Measurements from ENCODE around the gene LTBP2.

Gene LTBP2

DNA sequence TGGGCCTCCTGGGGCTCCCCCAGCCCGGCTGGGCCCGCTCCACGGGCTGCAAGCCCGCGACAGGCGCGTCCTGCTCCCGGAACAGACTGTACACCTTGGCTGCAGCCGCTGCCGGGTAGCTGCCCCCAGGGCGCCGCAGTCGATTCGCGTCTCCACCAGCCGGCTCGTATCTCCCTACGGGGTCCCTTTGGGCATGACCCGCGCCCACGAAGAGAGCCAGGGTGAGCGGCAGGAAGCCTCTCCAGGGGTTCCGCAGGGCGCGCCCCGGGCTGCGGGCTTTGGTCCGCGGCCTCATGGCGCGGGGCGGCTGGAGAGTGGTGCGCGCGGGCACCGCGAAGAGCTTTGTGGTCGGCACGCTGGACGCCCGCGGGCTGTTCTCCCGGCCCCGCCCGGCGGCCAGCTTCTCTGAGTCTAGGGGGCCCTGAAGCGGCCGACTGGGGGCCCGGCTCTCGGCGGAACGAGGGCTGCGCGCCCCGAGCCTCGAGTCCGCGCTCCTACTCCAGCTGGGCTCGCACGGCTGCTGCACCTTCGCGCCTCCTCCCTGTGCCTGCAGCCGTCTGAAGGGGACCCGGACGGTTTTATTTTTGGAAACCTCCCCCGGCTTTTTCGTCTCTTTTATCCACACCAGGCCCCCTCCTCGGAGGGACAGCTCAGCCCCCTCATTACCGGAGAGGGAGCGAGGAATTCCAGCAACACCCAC, at the start of gene LTBP2:
TSS of gene LTBP2 (minus strand) at position 588 of the 700 bp plus-strand sequence. CDS start at position 295, 293 bp downstream.
- DNase-seq (ENCODE audit: low read depth): peak; percentile 37

DNA sequence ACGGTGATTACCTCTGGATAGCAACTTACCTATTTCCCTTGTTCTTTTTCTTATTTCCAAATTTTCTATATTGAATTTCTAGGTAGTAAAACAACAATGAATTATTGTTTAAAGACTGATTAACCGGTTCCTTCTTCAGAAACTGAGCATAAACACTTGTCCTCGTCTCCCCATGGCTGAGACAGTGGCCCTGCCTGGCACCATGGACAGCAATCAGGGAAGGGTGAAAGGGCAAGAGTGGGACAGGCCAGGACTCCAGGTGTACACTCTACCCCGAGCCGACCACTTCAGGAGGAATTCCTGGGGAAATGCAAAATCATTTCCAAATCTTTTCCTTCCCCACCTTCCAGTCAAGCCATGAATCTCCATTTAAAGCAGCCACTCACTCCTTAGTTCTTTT, 48.8 kb upstream of the LTBP2 start:
- DNase-seq (ENCODE audit: low read depth): no peak

GRCh38 chr14:74660167-74660566, 48.1 kb upstream of the LTBP2 start:
- no peak for DNase-seq (ENCODE audit: low read depth)

DNA sequence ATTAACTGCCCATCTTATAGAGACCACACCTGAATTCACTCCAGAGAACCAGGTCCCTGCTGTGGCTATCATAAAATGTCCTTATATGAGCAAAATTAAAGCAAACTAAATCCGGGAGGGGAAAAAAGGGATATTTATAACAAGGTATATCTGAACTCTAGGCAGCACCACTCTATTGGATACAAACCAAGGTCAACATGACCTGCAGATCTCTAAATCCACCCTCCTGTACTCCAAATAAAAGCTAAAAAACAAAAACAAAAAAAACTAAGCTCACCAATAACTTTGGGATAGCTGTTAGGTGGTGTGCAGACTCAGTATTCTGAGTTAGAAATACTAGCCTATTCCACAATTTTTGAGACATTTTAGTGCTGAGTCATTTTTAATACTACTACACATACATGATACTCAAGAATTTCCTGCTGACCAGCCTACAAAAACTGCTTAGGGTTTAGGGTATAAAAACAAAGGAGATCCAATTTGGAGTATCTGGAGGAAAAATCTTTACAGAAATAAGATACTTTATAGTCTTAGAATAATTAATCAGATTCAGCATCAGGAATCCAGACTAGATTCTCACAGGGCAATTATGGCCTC, 46.6 kb upstream of the LTBP2 start:
- peak; percentile 56 for DNase-seq (ENCODE audit: low read depth)

GRCh38 chr14:74656964-74657363, 44.9 kb upstream of the LTBP2 start:
- no peak for DNase-seq (ENCODE audit: low read depth)

- DNase-seq (ENCODE audit: low read depth): peak; percentile 83
Observed at GRCh38 chr14:74655599-74656395, 43.8 kb upstream of the LTBP2 start.

GRCh38 chr14:74654931-74655330, 42.9 kb upstream of the LTBP2 start:
- no peak for DNase-seq (ENCODE audit: low read depth)

DNA sequence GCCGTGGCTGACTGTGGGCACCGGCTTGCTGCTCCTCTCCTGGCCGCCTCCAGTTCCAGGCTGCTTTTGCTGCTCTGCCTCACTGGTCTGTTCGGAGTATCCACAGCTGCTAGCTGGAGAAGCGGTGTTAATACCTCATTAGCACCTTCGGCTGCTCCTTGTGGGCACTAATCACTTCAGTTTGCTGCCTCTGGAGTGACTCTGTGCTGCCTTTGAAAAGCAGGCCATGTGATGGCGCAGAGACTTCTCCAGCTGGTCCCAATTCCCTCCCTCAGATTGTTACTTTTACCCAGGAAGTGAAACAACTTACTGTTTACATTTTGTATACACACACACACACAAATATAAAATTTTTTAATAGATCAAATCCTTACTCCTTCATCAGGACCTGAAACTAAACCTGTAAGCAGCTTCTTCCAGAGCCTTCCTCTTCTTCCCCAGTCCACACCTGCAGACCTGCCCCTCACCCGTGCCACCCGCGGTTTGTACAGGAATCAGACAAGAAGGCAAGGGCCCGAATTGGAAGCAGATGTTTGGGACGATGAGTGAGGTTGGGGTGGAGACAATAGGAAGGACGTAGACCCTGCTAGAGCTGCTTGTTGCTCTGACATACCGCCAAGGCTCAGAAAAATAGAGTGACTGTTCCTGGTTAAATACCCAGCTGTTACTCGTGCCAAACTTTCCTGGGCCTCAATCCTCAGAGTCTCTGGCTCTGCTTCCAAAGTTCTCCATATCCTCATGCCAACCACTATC, 41.5 kb upstream of the LTBP2 start:
- peak; percentile 65 for DNase-seq (ENCODE audit: low read depth)

DNA sequence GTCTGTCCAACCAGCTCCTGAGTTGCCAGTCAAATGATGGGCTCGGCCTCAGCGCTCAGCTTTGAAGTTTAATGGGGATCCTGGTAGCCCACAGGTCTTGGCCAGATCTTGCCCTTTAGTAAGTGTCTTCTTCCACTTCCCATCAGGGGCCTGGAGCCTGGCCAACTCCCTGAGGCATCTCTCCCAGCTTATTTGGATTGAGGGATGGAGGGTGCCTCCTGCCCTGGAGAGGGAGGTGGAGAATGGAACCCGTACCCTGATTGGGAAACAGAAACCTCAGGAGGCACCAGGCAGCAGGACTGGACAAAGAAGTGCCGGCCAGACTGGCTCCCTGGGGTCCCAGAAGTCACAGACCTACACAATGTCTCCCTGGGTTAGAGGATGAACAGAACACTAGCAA, 40.5 kb upstream of the LTBP2 start:
- DNase-seq (ENCODE audit: low read depth): no peak

- DNase-seq (ENCODE audit: low read depth): no peak
Observed at GRCh38 chr14:74650927-74651686, 39.1 kb upstream of the LTBP2 start.

DNA sequence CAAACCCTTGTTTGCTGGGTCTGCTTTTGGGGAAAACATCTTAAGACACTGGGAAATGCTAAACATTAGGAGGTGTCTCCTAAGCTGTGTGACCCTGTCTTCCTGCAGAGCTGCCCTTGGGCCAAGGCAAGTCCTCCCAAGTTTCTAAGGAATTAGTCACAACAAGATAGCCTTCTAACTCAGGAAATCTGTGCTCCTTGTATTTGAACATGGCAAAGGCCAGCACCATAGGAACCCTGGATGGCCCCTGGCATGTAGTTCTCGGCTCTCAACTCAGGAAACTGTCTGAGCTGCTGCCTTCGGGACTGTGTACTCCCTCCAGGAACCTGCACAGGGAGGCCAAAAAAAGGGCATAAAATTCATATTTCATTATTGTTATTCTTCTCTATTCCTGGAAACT, 37.6 kb upstream of the LTBP2 start:
- DNase-seq (ENCODE audit: low read depth): no peak

DNA sequence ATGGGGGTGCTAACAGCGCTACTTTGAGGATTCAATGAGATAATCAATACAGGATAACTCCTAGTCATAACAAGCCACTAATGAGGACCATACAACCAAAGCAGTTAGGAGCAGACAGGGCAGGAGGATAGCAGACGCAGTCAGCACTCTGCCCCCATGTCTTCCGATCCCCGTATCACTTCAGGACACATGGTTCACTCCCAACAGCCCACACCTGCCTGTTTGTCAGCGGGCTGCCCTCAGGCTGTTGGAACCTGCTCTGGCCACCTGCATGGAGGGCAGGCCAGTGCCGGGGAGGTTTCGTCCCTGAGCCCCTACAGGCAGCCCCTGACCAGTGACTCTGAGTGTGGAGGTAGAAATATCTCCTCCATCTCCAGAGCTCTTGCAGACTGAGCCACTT, 37.1 kb upstream of the LTBP2 start:
- no peak for DNase-seq (ENCODE audit: low read depth)

- DNase-seq (ENCODE audit: low read depth): no peak
Observed at GRCh38 chr14:74648601-74649000, 36.6 kb upstream of the LTBP2 start.

DNA sequence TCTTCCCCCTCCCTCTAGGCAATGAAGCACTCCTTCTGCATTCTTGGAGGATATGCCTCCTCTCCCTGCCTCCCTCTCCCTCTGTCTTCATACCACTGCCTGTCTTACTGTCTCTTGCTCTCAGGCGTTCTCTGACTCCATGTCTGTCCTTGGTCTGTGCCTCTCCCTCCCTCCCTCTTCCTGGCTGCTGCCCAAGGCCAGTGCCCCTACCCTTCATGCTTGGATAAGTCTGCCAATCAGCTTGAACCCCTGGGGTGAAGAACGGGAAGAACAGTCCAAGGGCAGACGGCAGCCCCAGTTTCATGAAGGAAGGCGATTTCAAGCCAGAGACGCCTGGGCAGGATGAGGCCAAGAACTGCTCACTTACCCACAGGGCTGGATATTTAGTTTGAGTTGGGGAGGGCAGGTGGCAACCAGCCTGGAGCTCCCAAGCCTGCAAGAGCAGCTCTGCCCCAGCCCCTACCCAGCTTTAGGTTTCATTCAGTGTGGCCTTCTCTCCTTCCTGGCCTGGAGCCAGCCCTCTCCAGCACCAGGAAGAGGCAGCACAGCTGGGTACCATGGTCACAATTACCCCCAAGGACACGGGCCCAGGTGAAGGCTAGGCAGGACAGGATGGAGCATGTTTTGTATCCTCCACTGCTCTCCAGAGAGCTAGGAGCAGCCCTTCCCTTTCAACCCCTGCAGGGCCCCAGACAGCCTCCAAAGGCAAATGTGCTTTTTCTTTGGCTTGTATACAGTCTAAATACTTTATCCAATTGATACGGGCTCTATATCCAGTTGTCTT, 35.8 kb upstream of the LTBP2 start:
- DNase-seq (ENCODE audit: low read depth): no peak

- DNase-seq (ENCODE audit: low read depth): no peak
Observed at GRCh38 chr14:74647061-74647677, 35.1 kb upstream of the LTBP2 start.

- no peak for DNase-seq (ENCODE audit: low read depth)
Observed at GRCh38 chr14:74645756-74646470, 33.9 kb upstream of the LTBP2 start.

DNA sequence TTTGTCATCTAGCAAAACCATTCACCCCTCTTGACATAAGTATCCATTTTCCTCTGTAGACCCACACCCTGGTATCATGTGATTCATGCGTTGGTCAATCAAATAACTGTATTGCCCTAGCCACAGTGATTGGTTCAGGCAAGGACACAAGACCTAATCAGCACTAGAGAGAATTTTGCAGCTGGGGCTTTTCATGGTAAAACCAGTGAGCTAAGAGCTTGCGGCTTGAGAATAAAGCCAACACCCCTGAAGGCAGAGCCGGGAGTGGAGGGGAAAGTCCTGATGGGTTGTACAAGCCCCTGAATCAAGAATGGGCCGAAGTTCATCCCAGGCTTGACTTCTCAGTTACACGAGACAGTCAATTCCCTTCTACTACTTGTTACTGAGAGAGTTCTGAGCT, 33.2 kb upstream of the LTBP2 start:
- no peak for DNase-seq (ENCODE audit: low read depth)

- no peak for DNase-seq (ENCODE audit: low read depth)
Observed at GRCh38 chr14:74641601-74642391, 29.8 kb upstream of the LTBP2 start.

- DNase-seq (ENCODE audit: low read depth): peak; percentile 81
Observed at GRCh38 chr14:74638966-74639365, 26.9 kb upstream of the LTBP2 start.
